Measurements from ENCODE around the gene RRM2.
"Not testable (repeated sequence)": the region's sequence is repeated elsewhere in the genome, so short reads cannot be mapped to it uniquely, and the experiment has no call there.

Gene RRM2

GRCh38 chr2:10132596-10132995 lies 10.1 kb downstream of the RRM2 start:
- DNase-seq (ENCODE audit: low spot score): no peak

GRCh38 chr2:10132996-10133647 lies 10.6 kb downstream of the RRM2 start:
- DNase-seq (ENCODE audit: low spot score): no peak

GRCh38 chr2:10135296-10136089 lies 13.0 kb downstream of the RRM2 start:
- DNase-seq (ENCODE audit: low spot score): no peak

- no peak for DNase-seq (ENCODE audit: low spot score)
Measured at GRCh38 chr2:10136101-10136934, 13.8 kb downstream of the RRM2 start.

GRCh38 chr2:10137053-10137843 lies 14.7 kb downstream of the RRM2 start:
- DNase-seq (ENCODE audit: low spot score): no peak

GRCh38 chr2:10139536-10139935 lies 17.0 kb downstream of the RRM2 start:
- no peak for DNase-seq (ENCODE audit: low spot score)

GRCh38 chr2:10140841-10141610 lies 18.5 kb downstream of the RRM2 start:
- DNase-seq (ENCODE audit: low spot score): no peak

GRCh38 chr2:10141736-10142639 lies 19.4 kb downstream of the RRM2 start:
- DNase-seq (ENCODE audit: low spot score): peak; percentile 72

GRCh38 chr2:10142640-10142965 lies 20.1 kb downstream of the RRM2 start:
- DNase-seq (ENCODE audit: low spot score): no peak

- DNase-seq (ENCODE audit: low spot score): no peak
Measured at GRCh38 chr2:10144771-10145518, 22.4 kb downstream of the RRM2 start.

GRCh38 chr2:10145519-10146357 lies 23.2 kb downstream of the RRM2 start:
- DNase-seq (ENCODE audit: low spot score): no peak

- no peak for DNase-seq (ENCODE audit: low spot score)
Measured at GRCh38 chr2:10146366-10147005, 23.9 kb downstream of the RRM2 start.

GRCh38 chr2:10147050-10147660 lies 24.6 kb downstream of the RRM2 start:
- not testable (repeated sequence) for DNase-seq (ENCODE audit: low spot score)

- DNase-seq (ENCODE audit: low spot score): no peak
Measured at GRCh38 chr2:10148268-10148667, 25.7 kb downstream of the RRM2 start.

- no peak for DNase-seq (ENCODE audit: low spot score)
Measured at GRCh38 chr2:10149635-10150034, 27.1 kb downstream of the RRM2 start.

GRCh38 chr2:10150436-10150835 lies 27.9 kb downstream of the RRM2 start:
- DNase-seq (ENCODE audit: low spot score): no peak

GRCh38 chr2:10151462-10151861 lies 28.9 kb downstream of the RRM2 start:
- DNase-seq (ENCODE audit: low spot score): no peak

- DNase-seq (ENCODE audit: low spot score): no peak
Measured at GRCh38 chr2:10157293-10157692, 34.8 kb downstream of the RRM2 start.

All from HuH-7 (cell line).